H9 (cell line): ENCODE data around the gene GGT7. TPM values are rescaled to one million over a fixed set of nuclear protein-coding genes. Genes with fewer than 3 reads are reported as not detected.

ENCODE experiments used
- DNase-seq: peaks from one replicate; pipeline ENCODE4 v3.0.0-alpha.2; 2017
- H2AFZ ChIP-seq: one replicate; pipeline ENCODE4 v1.6.1; 2013; ENCODE audit warnings: mild to moderate bottlenecking, low read length, control low read depth, moderate library complexity
- H2AK5ac ChIP-seq: 2 replicates; pipeline ENCODE4 v1.6.1; 2013; ENCODE audit warnings: low read length, control low read depth, mixed read lengths; ENCODE audit not compliant: insufficient read length
- H2BK120ac ChIP-seq: one replicate; pipeline ENCODE4 v1.6.1; 2013; ENCODE audit warnings: low read depth, mild to moderate bottlenecking, low read length, control low read depth, inconsistent platforms; ENCODE audit not compliant: poor library complexity, severe bottlenecking
- H2BK12ac ChIP-seq: 2 replicates; pipeline ENCODE4 v1.6.1; 2013; ENCODE audit warnings: low read length, control low read depth, mixed read lengths, low read depth; ENCODE audit not compliant: insufficient read length
- H2BK15ac ChIP-seq: 2 replicates; pipeline ENCODE4 v1.6.1; 2013; ENCODE audit warnings: low read depth, low read length, control low read depth
- H2BK20ac ChIP-seq: one replicate; pipeline ENCODE4 v1.6.1; 2013; ENCODE audit warnings: low read depth, mild to moderate bottlenecking, low read length, control low read depth, inconsistent platforms; ENCODE audit not compliant: poor library complexity, severe bottlenecking
- H2BK5ac ChIP-seq: 2 replicates; pipeline ENCODE4 v1.6.1; 2013; ENCODE audit warnings: low read length, control low read depth, mixed read lengths; ENCODE audit not compliant: insufficient read length
- H3K14ac ChIP-seq: 2 replicates; pipeline ENCODE4 v1.6.1; 2013; ENCODE audit warnings: low read length, control low read depth; ENCODE audit not compliant: insufficient read depth
- H3K18ac ChIP-seq: 2 replicates; pipeline ENCODE4 v1.6.1; 2013; ENCODE audit warnings: low read depth, mild to moderate bottlenecking, mixed read lengths, low read length, control low read depth; ENCODE audit not compliant: insufficient read length
- H3K23ac ChIP-seq: 2 replicates; pipeline ENCODE4 v1.6.1; 2013; ENCODE audit warnings: low read length, control low read depth, mixed read lengths, low read depth; ENCODE audit not compliant: insufficient read length
- H3K23me2 ChIP-seq: 2 replicates; pipeline ENCODE4 v1.6.1; 2013; ENCODE audit warnings: low read depth, mild to moderate bottlenecking, mixed read lengths, low read length, control low read depth; ENCODE audit not compliant: insufficient read length, poor library complexity, severe bottlenecking
- H3K27ac ChIP-seq: 2 replicates; pipeline ENCODE4 v1.5.1; 2013; ENCODE audit warnings: low read length, control low read depth, mixed read lengths, low read depth; ENCODE audit not compliant: insufficient read length
- H3K27me3 ChIP-seq: 2 replicates; pipeline ENCODE4 v1.6.1; 2013; ENCODE audit warnings: low read length, control low read depth, inconsistent platforms; ENCODE audit not compliant: insufficient read depth
- H3K4ac ChIP-seq: 2 replicates; pipeline ENCODE4 v1.6.1; 2013; ENCODE audit warnings: low read depth, mild to moderate bottlenecking, control low read depth, inconsistent platforms, low read length, moderate library complexity
- H3K4me1 ChIP-seq: 2 replicates; pipeline ENCODE4 v1.6.1; 2013; ENCODE audit warnings: low read length, control low read depth, inconsistent platforms; ENCODE audit not compliant: insufficient read depth
- H3K4me2 ChIP-seq: 2 replicates; pipeline ENCODE4 v1.6.1; 2013; ENCODE audit warnings: low read length, control low read depth, mixed read lengths; ENCODE audit not compliant: insufficient read length, insufficient read depth
- H3K56ac ChIP-seq: 2 replicates; pipeline ENCODE4 v1.6.1; 2013; ENCODE audit warnings: low read depth, mild to moderate bottlenecking, mixed read lengths, low read length, control low read depth; ENCODE audit not compliant: insufficient read length
- H3K79me1 ChIP-seq: 2 replicates; pipeline ENCODE4 v1.6.1; 2013; ENCODE audit warnings: low read depth, mild to moderate bottlenecking, moderate library complexity, low read length, control low read depth, inconsistent platforms; ENCODE audit not compliant: insufficient read depth, poor library complexity, severe bottlenecking
- H3K79me2 ChIP-seq: 2 replicates; pipeline ENCODE4 v1.6.1; 2013; ENCODE audit warnings: low read length, control low read depth, inconsistent platforms; ENCODE audit not compliant: insufficient read depth
- H3K9ac ChIP-seq: 2 replicates; pipeline ENCODE4 v1.6.1; 2013; ENCODE audit warnings: low read length, control low read depth, mixed read lengths; ENCODE audit not compliant: insufficient read length; ENCODE audit errors: extremely low read depth
- H3K9me3 ChIP-seq: one replicate; pipeline ENCODE4 v1.6.1; 2013; ENCODE audit warnings: low read depth, low read length, inconsistent platforms; ENCODE audit not compliant: control insufficient read depth
- H3T11ph ChIP-seq: one replicate; pipeline ENCODE4 v1.6.1; 2013; ENCODE audit warnings: mild to moderate bottlenecking, low read length, control low read depth, inconsistent platforms
- H4K20me1 ChIP-seq: one replicate; pipeline ENCODE4 v1.6.1; 2013; ENCODE audit not compliant: control insufficient read depth, insufficient read length, insufficient read depth
- H4K5ac ChIP-seq: 2 replicates; pipeline ENCODE4 v1.6.1; 2013; ENCODE audit warnings: low read depth, mild to moderate bottlenecking, mixed read lengths, low read length, control low read depth; ENCODE audit not compliant: insufficient read length
- H4K8ac ChIP-seq: replicated peaks from 2 replicates; pipeline ENCODE4 v1.6.1; 2013; ENCODE audit warnings: low read length, control low read depth, mixed read lengths, low read depth; ENCODE audit not compliant: insufficient read length
- H4K91ac ChIP-seq: 2 replicates; pipeline ENCODE4 v1.6.1; 2013; ENCODE audit warnings: low read depth, mild to moderate bottlenecking, moderate library complexity, mixed read lengths, low read length, control low read depth; ENCODE audit not compliant: insufficient read length
- H3K27ac Mint-ChIP-seq, 3 experiments: 2 replicates in 2 of 3; 3 replicates in 1 of 3; pipeline ENCODE4 v1.8.0; 2020 to 2021; ENCODE audit warnings: mixed read lengths in 3 of 3, mild to moderate bottlenecking in 1 of 3, moderate library complexity in 1 of 3
- H3K27me3 Mint-ChIP-seq: 2 replicates; pipeline ENCODE4 v1.8.0; 2021; ENCODE audit warnings: low read depth, mild to moderate bottlenecking, moderate library complexity, mixed read lengths
- H3K36me3 Mint-ChIP-seq, 3 experiments: 2 replicates in 2 of 3; 3 replicates in 1 of 3; pipeline ENCODE4 v1.8.0; 2020 to 2021; ENCODE audit warnings: low read depth in 3 of 3, mixed read lengths in 3 of 3; ENCODE audit not compliant: insufficient read depth in 1 of 3
- H3K4me1 Mint-ChIP-seq, 2 experiments: 2 replicates each; pipeline ENCODE4 v1.8.0; 2020; ENCODE audit warnings: mixed read lengths in 2 of 2
- H3K4me3 Mint-ChIP-seq, 2 experiments: 2 replicates in 1 of 2; 3 replicates in 1 of 2; pipeline ENCODE4 v1.8.0; 2020 to 2021; ENCODE audit warnings: mild to moderate bottlenecking in 2 of 2, mixed read lengths in 2 of 2, moderate library complexity in 1 of 2
- H3K9me3 Mint-ChIP-seq, 2 experiments: 2 replicates in 1 of 2; 3 replicates in 1 of 2; pipeline ENCODE4 v1.8.0; 2020; ENCODE audit warnings: mild to moderate bottlenecking in 2 of 2, mixed read lengths in 2 of 2, moderate library complexity in 1 of 2
- CTCF ChIP-seq: fragments of 200-600 bp; sonication (generic); conservative IDR thresholded peaks from 3 replicates; pipeline ENCODE4 v1.8.0; 2021; ENCODE audit warnings: antibody characterized with exemption, mild to moderate bottlenecking
- WGBS: extraction: QIAGEN DNeasy Blood & Tissue Kit; methylation state at CpG from one replicate; pipeline ENCODE4 v1.1.7; 2013; ENCODE audit warnings: missing lambda C conversion rate, low lambda C conversion rate, mixed read lengths; ENCODE audit not compliant: insufficient read length; ENCODE audit errors: extremely low coverage; 5-methylcytosine and 5-hydroxymethylcytosine counted together
- total RNA-seq: library from RNA; stranded (reverse); gene quantifications from 2 replicates; pipeline ENCODE4 v1.2.1, GENCODE V29; 2021

The GGT7 gene
- total RNA-seq, 1 experiment from 2014 or later, result 38.6 TPM

DNA sequence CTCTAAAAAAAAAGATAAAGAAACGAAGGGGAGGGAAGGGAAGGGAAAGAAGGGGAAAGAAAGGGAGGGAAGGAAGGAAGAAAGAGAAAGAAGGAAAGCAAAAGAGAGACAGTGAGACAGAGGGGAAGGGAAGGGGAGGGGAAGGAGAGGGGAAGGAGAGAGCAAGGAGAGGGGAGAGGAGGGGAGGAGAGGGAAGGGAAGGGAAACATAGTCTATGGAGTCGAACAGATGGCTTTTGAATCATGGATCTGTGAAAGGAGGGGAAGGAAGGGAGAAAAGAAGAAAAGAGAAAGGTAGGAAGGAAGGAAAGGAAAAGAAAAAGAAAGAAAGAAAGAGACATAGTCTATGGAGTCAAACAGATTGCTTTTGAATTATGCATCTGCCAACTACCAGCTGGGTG is 30.5 kb downstream of the GGT7 start:
- no peak overlapping the region for H3K4me3 Mint-ChIP-seq
- Histone ChIP-seq H4K8ac (no peak overlapping the region), H3K4me1 (no peaks in the 10 kb centered on the region), H2AK5ac (no peak overlapping the region), H3K27me3 (no peaks in the 10 kb centered on the region), H2BK20ac (no peak overlapping the region), H3K27ac (no peak overlapping the region), H3K9ac (no peak overlapping the region), H3K14ac (no peak overlapping the region), H3T11ph (no peak overlapping the region), H3K18ac (no peak overlapping the region), H3K79me2 (no peaks in the 10 kb centered on the region), H3K23ac (no peak overlapping the region), H3K4ac (no peak overlapping the region), H3K23me2 (no peaks in the 10 kb centered on the region), H3K4me2 (no peak overlapping the region), H4K5ac (no peak overlapping the region), H2BK120ac (no peak overlapping the region), H2BK5ac (no peak overlapping the region), H3K9me3 (no peaks in the 10 kb centered on the region), H3K56ac (no peak overlapping the region), H2BK12ac (no peak overlapping the region), H4K91ac (no peak overlapping the region), H2BK15ac (no peak overlapping the region), H2AFZ (no peak overlapping the region), H3K79me1 (no peaks in the 10 kb centered on the region), H4K20me1 (no peaks in the 10 kb centered on the region)
- H3K9me3 Mint-ChIP-seq, result no peaks in the 10 kb centered on the region
- peaks cover 6% of the 10 kb centered on the region for H3K27me3 Mint-ChIP-seq
- no peaks in the 10 kb centered on the region for H3K4me1 Mint-ChIP-seq
- H3K36me3 Mint-ChIP-seq, result peaks cover 0 to 3% (median 0%) of the 10 kb centered on the region in 3 experiments; a peak in 3 of 7 replicates
- no peak for DNase-seq
- no peak overlapping the region for H3K27ac Mint-ChIP-seq
- TF ChIP-seq CTCF, result no peak
- WGBS, result no CpG with 5 or more reads among the region's 2 CpGs
